Measurements from ENCODE around the gene DLST.

The DLST gene

GRCh38 chr14:74909501-74909900 is 27.8 kb downstream of the DLST start:
- Histone ChIP-seq H3F3A (ENCODE audit: insufficient read depth, low read length) (no peaks in the 10 kb centered on the region), H3K36me3 (replicated peaks; ENCODE audit: insufficient read depth, low read length) (no peaks in the 10 kb centered on the region), H3K9me2 (replicated peaks; ENCODE audit: insufficient read depth, low read length) (no peaks in the 10 kb centered on the region), H3K9ac (ENCODE audit: low read length) (no peak overlapping the region), H3K27me3 (replicated peaks; ENCODE audit: insufficient read depth, low read length) (no peaks in the 10 kb centered on the region), H3K4me2 (ENCODE audit: low read depth, low read length) (no peak overlapping the region), H3K9me3 (replicated peaks; ENCODE audit: insufficient read depth, low read length) (no peaks in the 10 kb centered on the region), H3K27ac (ENCODE audit: low read length) (no peak overlapping the region), H3K4me1 (ENCODE audit: low read length) (no peaks in the 10 kb centered on the region), H2AFZ (ENCODE audit: low read length) (no peak overlapping the region), H3K79me2 (ENCODE audit: low read length) (no peaks in the 10 kb centered on the region), H4K20me1 (ENCODE audit: insufficient read depth, low read length) (no peaks in the 10 kb centered on the region), H3K4me3 (ENCODE audit: low read length) (no peak overlapping the region)
- no peak for TF ChIP-seq EZH2 (optimal IDR thresholded peaks at IDR 0.05; ENCODE audit: low read depth, low read length)
- DNase-seq: no peak

DNA sequence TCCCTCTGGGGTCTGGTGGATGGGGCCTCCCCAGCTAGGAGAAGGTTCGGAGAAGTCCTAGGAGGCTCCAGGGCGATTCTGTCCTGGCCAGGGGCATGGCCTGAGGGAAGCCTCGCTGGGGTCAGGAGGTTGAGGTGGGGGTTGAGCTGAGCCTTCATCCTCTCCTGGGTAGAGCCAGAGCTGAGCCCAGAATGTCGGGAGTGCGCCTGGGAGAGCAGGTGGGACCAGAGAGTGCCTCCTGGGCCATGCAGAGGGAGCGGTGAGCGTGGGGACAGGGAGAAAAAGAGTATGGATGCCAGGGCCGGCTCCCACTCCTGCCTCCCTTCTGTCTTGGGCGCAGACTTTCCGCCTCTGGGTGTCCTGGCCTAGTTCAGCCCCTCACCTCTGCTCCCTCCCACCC is 28.2 kb downstream of the DLST start:
- Histone ChIP-seq H3K9me3 (replicated peaks; ENCODE audit: insufficient read depth, low read length) (no peaks in the 10 kb centered on the region), H3K36me3 (replicated peaks; ENCODE audit: insufficient read depth, low read length) (no peaks in the 10 kb centered on the region), H3F3A (ENCODE audit: insufficient read depth, low read length) (no peaks in the 10 kb centered on the region), H2AFZ (ENCODE audit: low read length) (no peak overlapping the region), H4K20me1 (ENCODE audit: insufficient read depth, low read length) (no peaks in the 10 kb centered on the region), H3K79me2 (ENCODE audit: low read length) (no peaks in the 10 kb centered on the region), H3K4me2 (ENCODE audit: low read depth, low read length) (no peak overlapping the region), H3K4me1 (ENCODE audit: low read length) (no peaks in the 10 kb centered on the region), H3K27ac (ENCODE audit: low read length) (no peak overlapping the region), H3K9ac (ENCODE audit: low read length) (no peak overlapping the region), H3K4me3 (ENCODE audit: low read length) (no peak overlapping the region), H3K27me3 (replicated peaks; ENCODE audit: insufficient read depth, low read length) (no peaks in the 10 kb centered on the region), H3K9me2 (replicated peaks; ENCODE audit: insufficient read depth, low read length) (no peaks in the 10 kb centered on the region)
- TF ChIP-seq EZH2phosphoT487 (IDR thresholded peaks at IDR 0.05; ENCODE audit: low read length): no peak
- no peak for DNase-seq

GRCh38 chr14:74910556-74910955 is 28.8 kb downstream of the DLST start:
- H3F3A ChIP-seq (ENCODE audit: insufficient read depth, low read length): no peaks in the 10 kb centered on the region
- no peak for TF ChIP-seq EZH2phosphoT487 (IDR thresholded peaks at IDR 0.05; ENCODE audit: low read length)
- TF ChIP-seq, protein P1, sequence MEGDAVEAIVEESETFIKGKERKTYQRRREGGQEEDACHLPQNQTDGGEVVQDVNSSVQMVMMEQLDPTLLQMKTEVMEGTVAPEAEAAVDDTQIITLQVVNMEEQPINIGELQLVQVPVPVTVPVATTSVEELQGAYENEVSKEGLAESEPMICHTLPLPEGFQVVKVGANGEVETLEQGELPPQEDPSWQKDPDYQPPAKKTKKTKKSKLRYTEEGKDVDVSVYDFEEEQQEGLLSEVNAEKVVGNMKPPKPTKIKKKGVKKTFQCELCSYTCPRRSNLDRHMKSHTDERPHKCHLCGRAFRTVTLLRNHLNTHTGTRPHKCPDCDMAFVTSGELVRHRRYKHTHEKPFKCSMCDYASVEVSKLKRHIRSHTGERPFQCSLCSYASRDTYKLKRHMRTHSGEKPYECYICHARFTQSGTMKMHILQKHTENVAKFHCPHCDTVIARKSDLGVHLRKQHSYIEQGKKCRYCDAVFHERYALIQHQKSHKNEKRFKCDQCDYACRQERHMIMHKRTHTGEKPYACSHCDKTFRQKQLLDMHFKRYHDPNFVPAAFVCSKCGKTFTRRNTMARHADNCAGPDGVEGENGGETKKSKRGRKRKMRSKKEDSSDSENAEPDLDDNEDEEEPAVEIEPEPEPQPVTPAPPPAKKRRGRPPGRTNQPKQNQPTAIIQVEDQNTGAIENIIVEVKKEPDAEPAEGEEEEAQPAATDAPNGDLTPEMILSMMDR (IDR thresholded peaks at IDR 0.05; ENCODE audit: low read length): no peak
- TF ChIP-seq EZH2 (optimal IDR thresholded peaks at IDR 0.05; ENCODE audit: low read depth, low read length): no peak
- H2AFZ ChIP-seq (ENCODE audit: low read length): no peak overlapping the region
- no peak overlapping the region for H3K27ac ChIP-seq (ENCODE audit: low read length)
- no peak overlapping the region for H3K4me2 ChIP-seq (ENCODE audit: low read depth, low read length)
- no peaks in the 10 kb centered on the region for H3K4me1 ChIP-seq (ENCODE audit: low read length)
- no peaks in the 10 kb centered on the region for H3K9me3 ChIP-seq (replicated peaks; ENCODE audit: insufficient read depth, low read length)
- H3K36me3 ChIP-seq (replicated peaks; ENCODE audit: insufficient read depth, low read length): no peaks in the 10 kb centered on the region
- no peak for DNase-seq
- no peak overlapping the region for H3K4me3 ChIP-seq (ENCODE audit: low read length)
- no peaks in the 10 kb centered on the region for H3K79me2 ChIP-seq (ENCODE audit: low read length)
- no peak overlapping the region for H3K9ac ChIP-seq (ENCODE audit: low read length)
- H4K20me1 ChIP-seq (ENCODE audit: insufficient read depth, low read length): no peaks in the 10 kb centered on the region
- no peaks in the 10 kb centered on the region for H3K9me2 ChIP-seq (replicated peaks; ENCODE audit: insufficient read depth, low read length)
- H3K27me3 ChIP-seq (replicated peaks; ENCODE audit: insufficient read depth, low read length): no peaks in the 10 kb centered on the region

DNA sequence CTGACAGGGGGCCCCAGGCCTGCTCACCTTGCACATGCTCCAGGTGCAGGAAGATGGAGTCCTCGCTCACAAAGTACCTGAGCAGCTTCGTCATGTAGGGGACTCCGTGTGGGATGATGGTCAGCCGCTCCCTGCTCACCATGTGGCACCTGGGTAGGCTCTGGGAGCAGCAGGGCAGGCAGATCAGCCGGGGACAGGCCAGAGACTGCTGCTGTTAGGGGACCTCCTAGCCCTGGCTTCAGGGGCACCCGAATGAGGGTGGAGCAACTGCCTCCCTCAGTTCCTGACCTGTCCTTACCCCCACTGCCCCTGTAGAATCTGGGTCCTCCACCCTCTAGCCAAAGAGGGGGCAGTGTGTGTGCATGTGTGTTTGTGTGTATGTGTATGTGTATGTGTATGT is 29.5 kb downstream of the DLST start:
- Histone ChIP-seq H3K4me1 (ENCODE audit: low read length) (no peaks in the 10 kb centered on the region), H3K9me2 (replicated peaks; ENCODE audit: insufficient read depth, low read length) (no peaks in the 10 kb centered on the region), H4K20me1 (ENCODE audit: insufficient read depth, low read length) (no peaks in the 10 kb centered on the region), H3K9me3 (replicated peaks; ENCODE audit: insufficient read depth, low read length) (no peaks in the 10 kb centered on the region), H3K27ac (ENCODE audit: low read length) (no peak overlapping the region), H3K79me2 (ENCODE audit: low read length) (no peaks in the 10 kb centered on the region), H3K36me3 (replicated peaks; ENCODE audit: insufficient read depth, low read length) (no peaks in the 10 kb centered on the region), H3F3A (ENCODE audit: insufficient read depth, low read length) (no peaks in the 10 kb centered on the region), H3K4me3 (ENCODE audit: low read length) (no peak overlapping the region), H3K27me3 (replicated peaks; ENCODE audit: insufficient read depth, low read length) (no peaks in the 10 kb centered on the region), H3K4me2 (ENCODE audit: low read depth, low read length) (no peak overlapping the region), H2AFZ (ENCODE audit: low read length) (no peak overlapping the region), H3K9ac (ENCODE audit: low read length) (no peak overlapping the region)
- no peak for DNase-seq
- TF ChIP-seq, protein P1 (IDR thresholded peaks at IDR 0.05; ENCODE audit: low read length): no peak
- TF ChIP-seq EZH2phosphoT487 (IDR thresholded peaks at IDR 0.05; ENCODE audit: low read length) (no peak), EZH2 (optimal IDR thresholded peaks at IDR 0.05; ENCODE audit: low read depth, low read length) (no peak)
